ENCODE results near the gene ZNF280B.

The ZNF280B gene

GRCh38 chr22:22508274-22509176, at the start of gene ZNF280B:
TSS of gene ZNF280B (minus strand) at chr22:22508742. CDS start at chr22:22489398, 19,344 bp downstream.
- DNase-seq, result peak; percentile 80 to 87

- no peak for DNase-seq
Measured at GRCh38 chr22:22556995-22557925, 48.7 kb upstream of the ZNF280B start.

- no peak for DNase-seq
Measured at GRCh38 chr22:22556578-22556977, 48.0 kb upstream of the ZNF280B start.

- DNase-seq, result no peak
Measured at GRCh38 chr22:22555596-22555995, 47.1 kb upstream of the ZNF280B start.

- DNase-seq, result no peak
Measured at GRCh38 chr22:22554587-22555284, 46.2 kb upstream of the ZNF280B start.

GRCh38 chr22:22553735-22554586, 45.4 kb upstream of the ZNF280B start:
- no peak for DNase-seq

GRCh38 chr22:22553141-22553540, 44.6 kb upstream of the ZNF280B start:
- no peak for DNase-seq

GRCh38 chr22:22552630-22553029, 44.1 kb upstream of the ZNF280B start:
- DNase-seq, result no peak

- DNase-seq, result no peak
Measured at GRCh38 chr22:22550789-22551434, 42.4 kb upstream of the ZNF280B start.

GRCh38 chr22:22548910-22549309, 40.4 kb upstream of the ZNF280B start:
- no peak for DNase-seq

GRCh38 chr22:22548317-22548716, 39.8 kb upstream of the ZNF280B start:
- DNase-seq, result no peak

- DNase-seq, result no peak
Measured at GRCh38 chr22:22547692-22548300, 39.3 kb upstream of the ZNF280B start.

GRCh38 chr22:22547226-22547625, 38.7 kb upstream of the ZNF280B start:
- no peak for DNase-seq

GRCh38 chr22:22546490-22546889, 37.9 kb upstream of the ZNF280B start:
- no peak for DNase-seq

- DNase-seq, result no peak
Measured at GRCh38 chr22:22545084-22545483, 36.5 kb upstream of the ZNF280B start.

- no peak for DNase-seq
Measured at GRCh38 chr22:22538226-22538989, 29.9 kb upstream of the ZNF280B start.

- DNase-seq, result no peak
Measured at GRCh38 chr22:22536916-22537315, 28.4 kb upstream of the ZNF280B start.

GRCh38 chr22:22536515-22536914, 28.0 kb upstream of the ZNF280B start:
- DNase-seq, result no peak

GRCh38 chr22:22535662-22536061, 27.1 kb upstream of the ZNF280B start:
- no peak for DNase-seq
